ENCODE data around the gene KCNMB1.
A peak's percentile ranks its signal among the peaks of the same experiment; 100 is the strongest.

The KCNMB1 gene, protein sequence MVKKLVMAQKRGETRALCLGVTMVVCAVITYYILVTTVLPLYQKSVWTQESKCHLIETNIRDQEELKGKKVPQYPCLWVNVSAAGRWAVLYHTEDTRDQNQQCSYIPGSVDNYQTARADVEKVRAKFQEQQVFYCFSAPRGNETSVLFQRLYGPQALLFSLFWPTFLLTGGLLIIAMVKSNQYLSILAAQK

DNA sequence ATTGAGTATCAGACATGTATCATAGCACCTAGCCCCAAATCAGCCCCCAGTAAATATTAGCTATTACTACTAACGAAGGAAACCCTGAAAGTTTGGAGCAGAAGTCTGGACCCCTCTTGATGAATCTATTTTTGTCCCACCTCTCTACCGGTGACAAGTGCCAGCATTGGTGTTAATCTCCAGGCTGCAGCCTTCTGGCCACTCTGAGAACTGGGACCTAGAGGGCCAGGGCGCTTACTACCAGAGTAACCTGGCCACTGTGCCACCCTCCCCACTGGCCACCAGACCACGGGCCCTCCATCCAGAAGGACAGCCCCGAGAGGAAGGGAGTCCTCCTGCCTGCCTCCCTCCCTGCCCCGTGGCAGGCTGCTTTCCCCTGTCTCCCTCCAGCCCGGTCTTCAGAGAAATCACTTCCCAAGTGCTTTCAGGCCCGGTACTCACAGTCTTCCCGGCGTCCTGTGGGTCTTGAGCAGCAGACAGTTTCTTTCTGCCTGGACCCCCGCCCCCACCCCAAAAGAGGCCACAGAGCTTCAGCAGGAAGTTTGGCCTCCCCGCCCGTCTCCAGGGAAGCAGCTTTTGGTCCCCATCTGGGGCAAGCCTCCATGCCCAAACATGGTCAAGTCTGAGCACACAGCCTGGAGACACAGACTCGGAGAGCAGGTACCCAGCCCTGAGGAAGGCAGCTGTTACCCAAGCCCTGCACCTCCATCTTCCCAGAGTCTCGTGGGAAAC is at the start of gene KCNMB1:
KCNMB1 (minus strand) TSS at position 550 of the 732 bp plus-strand sequence. CDS start 3,920 bp downstream, outside the sequence.
- DNase-seq (ENCODE audit: low read depth in 2 of 2, low spot score in 1 of 2), result no peak

DNA sequence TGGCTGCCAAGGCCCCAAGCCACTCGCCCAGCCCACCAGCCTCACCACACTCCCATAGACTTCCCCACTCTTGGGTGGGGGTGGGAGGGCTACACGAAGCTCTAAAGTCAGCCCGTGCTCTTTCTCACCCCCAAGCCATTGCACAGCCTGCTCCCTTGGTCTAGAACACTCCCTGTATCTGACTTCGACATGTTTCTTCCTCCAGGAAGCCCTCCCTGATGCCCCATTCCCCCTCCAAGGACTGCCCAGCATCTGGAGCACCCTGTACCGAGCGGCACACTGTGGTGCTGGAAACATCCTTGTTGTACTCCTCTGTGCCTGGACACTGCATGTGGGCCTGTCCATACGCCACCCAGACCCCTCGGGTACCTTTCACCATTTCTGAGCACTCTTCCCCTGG is 49.4 kb upstream of the KCNMB1 start:
- DNase-seq (ENCODE audit: low read depth in 2 of 2, low spot score in 1 of 2), result no peak

GRCh38 chr5:170437621-170438375 is 48.6 kb upstream of the KCNMB1 start:
- DNase-seq (ENCODE audit: low read depth in 2 of 2, low spot score in 1 of 2), result no peak

- no peak for DNase-seq (ENCODE audit: low read depth in 2 of 2, low spot score in 1 of 2)
Observed at GRCh38 chr5:170436335-170436734, 47.2 kb upstream of the KCNMB1 start.

- DNase-seq (ENCODE audit: low read depth in 2 of 2, low spot score in 1 of 2), result peak in 1 of 2 donors; percentile 14
Observed at GRCh38 chr5:170434966-170435605, 45.9 kb upstream of the KCNMB1 start.

- DNase-seq (ENCODE audit: low read depth in 2 of 2, low spot score in 1 of 2), result no peak
Observed at GRCh38 chr5:170432669-170433068, 43.5 kb upstream of the KCNMB1 start.

DNA sequence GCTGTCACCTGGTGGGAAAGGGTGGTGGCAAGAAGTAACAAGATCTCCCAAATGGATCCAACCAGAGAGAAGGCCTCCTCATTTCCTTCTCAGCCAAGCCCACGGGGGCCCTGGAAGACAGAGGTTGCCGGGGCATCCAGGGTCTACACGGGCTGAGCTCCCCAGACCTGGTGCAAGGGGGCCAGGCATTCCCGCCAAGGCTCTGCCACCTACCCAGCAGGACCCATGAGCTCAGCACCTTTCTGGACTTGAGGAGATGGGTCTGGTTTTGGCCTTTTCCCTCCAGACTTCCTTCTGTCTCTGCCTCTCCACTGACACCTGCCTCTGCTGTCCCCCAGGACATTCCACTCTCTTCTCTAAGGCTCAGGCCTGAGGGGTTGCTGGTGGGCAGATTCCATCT is 42.4 kb upstream of the KCNMB1 start:
- DNase-seq (ENCODE audit: low read depth in 2 of 2, low spot score in 1 of 2), result no peak

DNA sequence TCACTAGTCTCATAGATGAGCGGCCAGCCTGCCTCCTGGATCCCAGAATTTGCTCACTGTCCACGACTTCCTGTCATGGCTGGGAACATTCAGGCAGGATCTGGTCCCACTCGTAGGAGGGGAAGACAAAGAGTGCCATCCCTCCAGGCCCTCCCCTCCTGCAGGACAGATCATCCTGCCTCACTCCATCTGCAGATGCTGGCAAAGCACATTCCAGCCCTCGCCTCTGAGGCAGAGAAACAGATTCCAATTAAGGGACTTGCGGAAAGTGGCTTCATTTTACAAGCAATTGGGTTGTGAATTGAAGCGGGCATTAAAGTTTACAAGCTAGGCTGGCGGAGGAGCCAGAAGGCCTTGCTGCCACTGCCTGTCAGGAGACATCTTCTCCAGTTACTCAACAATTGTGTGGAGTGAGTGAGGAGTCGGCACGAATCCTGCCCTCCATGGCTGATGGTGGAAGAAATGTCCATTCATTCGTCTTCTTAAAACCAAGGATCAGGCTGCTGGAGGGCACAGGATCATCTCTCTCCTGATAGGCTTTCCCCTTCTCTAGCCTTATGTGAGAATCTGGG is 41.8 kb upstream of the KCNMB1 start:
- no peak for DNase-seq (ENCODE audit: low read depth in 2 of 2, low spot score in 1 of 2)

DNA sequence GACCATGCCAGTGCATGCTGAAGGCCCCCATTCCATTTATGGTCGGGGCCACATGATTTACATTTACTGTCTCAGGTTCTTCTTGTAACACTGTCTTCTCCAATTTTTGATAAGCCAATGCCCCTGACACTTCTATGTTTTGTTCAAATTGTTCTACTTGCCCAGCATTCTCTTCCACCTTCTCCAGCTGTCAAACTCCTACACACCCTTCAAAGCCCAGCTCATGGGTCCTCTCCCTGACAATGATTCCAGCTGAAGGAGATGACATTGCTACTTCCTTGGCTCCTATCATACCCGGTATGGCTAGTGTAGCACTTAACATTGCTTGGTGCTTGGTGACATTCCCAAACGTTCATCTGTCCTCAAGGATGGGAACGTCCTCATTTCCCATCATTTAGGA is 41.1 kb upstream of the KCNMB1 start:
- no peak for DNase-seq (ENCODE audit: low read depth in 2 of 2, low spot score in 1 of 2)

DNA sequence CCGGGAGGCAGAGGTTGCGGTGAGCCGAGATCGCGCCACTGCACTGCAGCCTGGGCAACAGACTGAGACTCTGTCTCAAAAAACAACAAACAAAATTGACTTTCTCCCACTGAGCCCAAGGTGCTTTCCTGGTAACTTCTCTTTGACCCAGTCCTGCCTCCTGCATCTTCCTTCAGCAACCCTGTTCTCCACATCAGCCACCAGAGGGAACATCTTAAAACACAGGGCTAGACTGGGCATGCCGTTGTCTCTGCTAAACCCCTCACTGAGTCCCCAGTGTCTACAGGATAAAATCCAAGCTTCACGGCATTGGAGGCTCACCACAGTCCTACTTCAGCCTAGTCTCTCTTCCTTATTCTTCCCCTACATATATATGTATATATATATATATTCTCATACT is 39.8 kb upstream of the KCNMB1 start:
- no peak for DNase-seq (ENCODE audit: low read depth in 2 of 2, low spot score in 1 of 2)

DNA sequence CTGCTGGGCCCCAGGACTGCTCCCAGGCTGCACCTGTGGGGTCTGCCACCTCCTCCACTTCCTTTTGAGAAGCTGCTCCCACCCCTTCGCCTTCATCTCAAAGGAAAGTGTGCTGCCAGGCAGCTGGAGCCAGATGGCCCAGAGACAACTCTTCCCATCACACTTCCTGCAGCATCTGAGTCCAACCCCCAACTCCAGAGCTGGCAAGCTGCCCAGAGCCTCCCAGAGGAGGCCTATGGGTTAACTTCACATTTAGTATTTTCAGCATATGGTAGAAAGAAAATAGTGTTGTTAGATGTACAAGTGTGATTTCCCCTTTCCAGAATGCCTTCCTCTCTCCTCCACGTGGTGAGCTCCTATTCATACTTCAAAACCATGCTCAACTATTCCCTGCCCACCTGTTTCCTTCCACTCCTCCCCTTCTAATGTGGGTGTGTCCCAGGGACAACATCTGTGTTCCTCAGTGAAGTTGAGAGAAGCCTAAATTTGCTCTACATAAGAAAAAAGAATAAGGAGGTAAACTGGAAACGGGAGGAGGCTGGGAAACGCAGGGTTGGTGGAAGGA is 38.6 kb upstream of the KCNMB1 start:
- no peak for DNase-seq (ENCODE audit: low read depth in 2 of 2, low spot score in 1 of 2)

DNA sequence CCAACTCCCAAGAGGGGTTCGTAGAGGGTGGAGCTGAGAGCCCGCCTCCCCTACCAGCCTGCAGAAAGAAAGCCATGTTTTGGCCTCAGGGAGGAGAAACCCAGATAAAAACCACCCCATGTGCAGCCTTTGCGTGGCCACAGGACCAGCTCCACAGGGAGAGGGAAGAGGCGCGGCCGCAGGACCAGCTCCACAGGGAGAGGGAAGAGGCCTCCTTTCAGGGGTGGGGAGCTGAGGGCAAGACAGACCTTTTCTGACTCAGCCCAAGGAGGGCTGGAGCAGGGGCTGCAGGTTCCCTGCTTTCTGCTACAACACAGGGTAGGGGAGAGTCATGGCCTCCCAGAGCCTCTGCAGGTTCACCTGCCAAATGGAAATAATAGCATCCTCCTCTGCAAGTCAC is 37.6 kb upstream of the KCNMB1 start:
- no peak for DNase-seq (ENCODE audit: low read depth in 2 of 2, low spot score in 1 of 2)

- no peak for DNase-seq (ENCODE audit: low read depth in 2 of 2, low spot score in 1 of 2)
Observed at GRCh38 chr5:170426149-170426767, 37.1 kb upstream of the KCNMB1 start.

GRCh38 chr5:170425731-170426130 is 36.6 kb upstream of the KCNMB1 start:
- no peak for DNase-seq (ENCODE audit: low read depth in 2 of 2, low spot score in 1 of 2)

DNA sequence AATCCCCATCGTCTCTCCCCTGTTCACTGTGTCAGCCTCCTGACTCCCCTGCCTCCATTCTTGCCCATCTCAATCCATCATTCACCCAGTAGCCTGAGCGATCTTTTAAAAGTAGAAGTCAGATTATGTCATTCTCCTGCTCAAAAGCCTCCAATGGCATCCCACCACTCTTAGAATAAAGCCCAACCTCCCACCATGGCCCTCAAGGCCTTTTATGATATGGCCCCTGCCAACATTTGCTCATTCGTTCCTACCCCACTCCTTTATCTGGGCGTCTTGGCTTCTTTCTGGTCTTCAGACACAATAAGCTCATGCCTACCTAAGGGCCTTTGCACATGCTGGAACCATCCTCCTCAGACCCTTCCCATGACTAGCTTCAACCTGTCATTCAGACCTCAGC is 35.5 kb upstream of the KCNMB1 start:
- no peak for DNase-seq (ENCODE audit: low read depth in 2 of 2, low spot score in 1 of 2)

GRCh38 chr5:170423692-170424091 is 34.5 kb upstream of the KCNMB1 start:
- DNase-seq (ENCODE audit: low read depth in 2 of 2, low spot score in 1 of 2), result no peak

- no peak for DNase-seq (ENCODE audit: low read depth in 2 of 2, low spot score in 1 of 2)
Observed at GRCh38 chr5:170421826-170422225, 32.7 kb upstream of the KCNMB1 start.

- DNase-seq (ENCODE audit: low read depth in 2 of 2, low spot score in 1 of 2), result peak in 1 of 2 donors; percentile 20
Observed at GRCh38 chr5:170420806-170421412, 31.7 kb upstream of the KCNMB1 start.

DNA sequence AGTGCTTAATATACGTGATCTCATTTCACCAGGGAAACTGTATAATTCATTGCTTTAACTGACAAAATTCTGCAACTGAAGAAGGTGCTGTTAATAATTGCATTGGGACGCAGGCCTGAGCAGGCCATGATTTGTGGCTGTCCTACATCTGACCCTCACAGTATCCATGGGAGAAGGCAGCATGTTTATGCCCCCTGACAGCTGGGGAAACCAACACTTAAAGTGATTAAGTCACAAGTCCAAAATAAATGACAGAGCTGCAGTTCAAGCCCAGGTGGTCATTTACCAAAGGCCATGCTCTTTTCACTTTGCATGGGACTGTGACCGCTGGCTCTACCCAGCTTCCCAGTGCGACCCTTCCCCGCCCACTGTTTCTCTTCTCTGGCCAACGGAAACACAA is 30.5 kb upstream of the KCNMB1 start:
- DNase-seq (ENCODE audit: low read depth in 2 of 2, low spot score in 1 of 2), result no peak

DNA sequence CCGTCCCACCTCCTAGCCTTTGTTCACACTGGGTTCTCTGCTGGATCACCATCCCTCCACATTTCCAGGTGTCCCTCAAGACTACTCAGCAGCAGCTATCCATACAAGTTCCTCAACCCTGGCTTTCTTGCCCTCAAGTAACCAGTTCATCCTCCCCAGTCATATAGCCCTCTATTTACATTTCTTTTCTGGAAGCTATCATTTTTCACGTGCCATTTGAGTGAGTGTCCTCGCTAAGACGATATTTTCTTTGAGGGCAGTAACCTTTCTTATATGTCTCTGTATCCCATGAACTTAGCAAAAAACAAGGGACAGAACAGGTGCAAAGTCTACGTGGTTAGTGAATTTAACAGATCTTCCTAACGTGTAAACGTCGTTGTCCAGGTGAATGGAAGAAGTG is 29.6 kb upstream of the KCNMB1 start:
- no peak for DNase-seq (ENCODE audit: low read depth in 2 of 2, low spot score in 1 of 2)

Measured in stimulated activated CD8-positive, alpha-beta memory T cell treated with anti-CD3 and anti-CD28 coated beads, Interleukin-4, amount 100 ng/mL, for 4 hours (primary cell).